Astrocyte of the cerebellum (primary cell): ENCODE data around the gene CACNA1E.
"Not testable (repeated sequence)": the region's sequence is repeated elsewhere in the genome, so short reads cannot be mapped to it uniquely, and the experiment has no call there.

Source experiments
- DNase-seq: peaks from one replicate; pipeline ENCODE4 v3.0.0-alpha.2; 2011; ENCODE audit warnings: low read depth
- H3K4me3 ChIP-seq: 2 replicates; pipeline ENCODE4 v1.5.1; 2011; ENCODE audit warnings: mild to moderate bottlenecking, low read depth, low read length, moderate library complexity
- in situ Hi-C: cut with HindIII; loops from 2 replicates; pipeline ENCODE4 v1.10.0; 2017; ENCODE audit warnings: low sequenced_read_pairs
- TF ChIP-seq, protein P1 (sequence below): IDR thresholded peaks from 2 replicates; pipeline ENCODE4 v1.5.1; 2012; ENCODE audit warnings: low read length, low read depth, moderate library complexity, mild to moderate bottlenecking; ENCODE audit errors: missing control alignments

Gene CACNA1E

DNA sequence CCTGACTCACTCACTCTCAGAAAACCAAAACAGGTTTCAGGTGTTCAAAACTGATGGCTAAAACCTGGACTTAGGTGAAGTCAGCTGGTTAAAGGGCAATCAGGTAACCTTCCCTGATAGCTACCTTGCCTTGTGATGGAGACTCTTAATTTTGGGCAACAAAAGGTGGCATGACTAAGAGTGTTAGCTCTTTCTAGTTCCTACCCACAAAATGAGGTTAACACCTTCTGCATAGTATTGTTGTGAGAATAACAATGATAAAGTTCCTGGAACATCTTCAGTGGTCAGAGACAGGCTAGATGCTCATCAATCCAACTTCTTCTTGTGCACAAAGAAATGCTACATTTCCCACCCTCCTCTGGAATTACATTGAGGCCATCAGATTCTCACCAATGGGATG is 363.4 kb downstream of the CACNA1E start:
- TF ChIP-seq, protein P1, sequence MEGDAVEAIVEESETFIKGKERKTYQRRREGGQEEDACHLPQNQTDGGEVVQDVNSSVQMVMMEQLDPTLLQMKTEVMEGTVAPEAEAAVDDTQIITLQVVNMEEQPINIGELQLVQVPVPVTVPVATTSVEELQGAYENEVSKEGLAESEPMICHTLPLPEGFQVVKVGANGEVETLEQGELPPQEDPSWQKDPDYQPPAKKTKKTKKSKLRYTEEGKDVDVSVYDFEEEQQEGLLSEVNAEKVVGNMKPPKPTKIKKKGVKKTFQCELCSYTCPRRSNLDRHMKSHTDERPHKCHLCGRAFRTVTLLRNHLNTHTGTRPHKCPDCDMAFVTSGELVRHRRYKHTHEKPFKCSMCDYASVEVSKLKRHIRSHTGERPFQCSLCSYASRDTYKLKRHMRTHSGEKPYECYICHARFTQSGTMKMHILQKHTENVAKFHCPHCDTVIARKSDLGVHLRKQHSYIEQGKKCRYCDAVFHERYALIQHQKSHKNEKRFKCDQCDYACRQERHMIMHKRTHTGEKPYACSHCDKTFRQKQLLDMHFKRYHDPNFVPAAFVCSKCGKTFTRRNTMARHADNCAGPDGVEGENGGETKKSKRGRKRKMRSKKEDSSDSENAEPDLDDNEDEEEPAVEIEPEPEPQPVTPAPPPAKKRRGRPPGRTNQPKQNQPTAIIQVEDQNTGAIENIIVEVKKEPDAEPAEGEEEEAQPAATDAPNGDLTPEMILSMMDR, result no peak
- no peak for DNase-seq
- H3K4me3 ChIP-seq, result no peak overlapping the region
- in situ Hi-C loops, result no loop called here

DNA sequence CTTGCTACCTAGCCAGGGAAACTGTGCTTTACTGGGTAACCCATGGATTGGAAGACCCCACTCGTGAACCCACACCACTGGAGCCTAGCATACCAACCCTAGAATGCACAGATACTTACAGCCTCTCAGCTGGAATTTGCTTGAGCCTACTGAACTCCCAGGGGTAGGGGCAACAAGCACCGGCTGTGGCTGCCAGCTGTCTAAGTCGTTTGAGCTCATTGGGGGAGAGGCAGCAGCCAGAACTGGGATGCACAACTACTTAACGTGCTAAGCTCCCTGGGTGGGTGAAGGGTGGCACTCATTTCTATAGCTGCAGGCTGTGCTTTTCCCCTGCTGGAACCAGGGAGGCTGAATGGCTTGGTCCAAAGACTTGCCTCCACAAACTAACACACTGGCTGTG is 365.8 kb downstream of the CACNA1E start:
- no peak for DNase-seq
- H3K4me3 ChIP-seq, result no peak overlapping the region
- TF ChIP-seq, protein P1, result no peak
- in situ Hi-C loops, result no loop called here

DNA sequence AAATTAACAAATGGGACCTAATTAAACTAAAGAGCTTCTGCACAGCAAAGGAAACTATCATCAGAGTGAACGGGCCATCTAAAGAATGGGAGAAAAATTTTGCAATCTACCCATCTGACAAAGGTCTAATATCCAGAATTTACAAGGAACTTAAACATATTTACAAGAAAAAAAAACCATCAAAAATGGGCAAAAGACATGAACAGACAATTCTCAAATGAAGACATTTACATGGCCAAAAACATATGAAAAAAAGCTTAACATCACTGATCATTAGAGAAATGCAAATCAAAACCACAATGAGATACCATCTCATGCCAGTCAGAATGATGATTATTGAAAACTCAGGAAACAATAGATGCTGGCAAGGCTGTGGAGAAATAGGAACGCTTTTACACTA is 370.9 kb downstream of the CACNA1E start:
- in situ Hi-C loops, H3K4me3 ChIP-seq, DNase-seq: not testable (repeated sequence)

DNA sequence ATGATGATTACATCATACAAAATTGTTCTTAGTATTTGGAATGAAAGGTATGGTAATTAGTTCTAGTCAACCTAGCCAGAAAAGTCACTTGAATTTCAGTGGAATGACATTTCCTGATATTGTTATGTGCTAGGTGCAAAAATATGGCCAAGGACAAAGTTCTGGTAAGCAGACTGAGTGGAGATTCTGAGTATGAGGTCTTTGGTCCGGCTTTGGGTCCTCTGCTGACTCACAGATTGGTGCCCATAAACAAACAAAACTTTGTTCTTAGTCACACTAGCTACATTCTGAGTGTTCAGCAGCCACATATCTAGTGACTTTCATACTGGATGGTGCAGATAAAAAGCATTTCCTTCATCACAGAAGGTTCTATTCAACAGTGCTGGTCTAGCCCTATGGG is 372.1 kb downstream of the CACNA1E start:
- no peak overlapping the region for H3K4me3 ChIP-seq
- TF ChIP-seq, protein P1, result no peak
- no peak for DNase-seq
- in situ Hi-C loops, result no loop called here
